HG02571 (cell line): ENCODE data around the gene ITIH1.

Experiments
- ATAC-seq: cut with Tn5 transposase; IDR thresholded peaks from one replicate; pipeline ENCODE4 v1.9.1; 2021; ENCODE audit warnings: mild to moderate bottlenecking, moderate library complexity; ENCODE audit not compliant: unreplicated experiment

ITIH1 gene

GRCh38 chr3:52813810-52814209 is 36.4 kb downstream of the ITIH1 start:
- no peak for ATAC-seq

GRCh38 chr3:52816199-52816598 is 38.8 kb downstream of the ITIH1 start:
- no peak for ATAC-seq

GRCh38 chr3:52816654-52817053 is 39.3 kb downstream of the ITIH1 start:
- no peak for ATAC-seq

GRCh38 chr3:52817221-52817620 is 39.8 kb downstream of the ITIH1 start:
- ATAC-seq: no peak

GRCh38 chr3:52817860-52818259 is 40.5 kb downstream of the ITIH1 start:
- ATAC-seq: no peak

GRCh38 chr3:52819936-52820335 is 42.5 kb downstream of the ITIH1 start:
- ATAC-seq: no peak

- ATAC-seq: no peak
Observed at GRCh38 chr3:52820736-52821135, 43.3 kb downstream of the ITIH1 start.

GRCh38 chr3:52822363-52822762 is 45.0 kb downstream of the ITIH1 start:
- no peak for ATAC-seq

GRCh38 chr3:52824037-52824436 is 46.6 kb downstream of the ITIH1 start:
- ATAC-seq: no peak

GRCh38 chr3:52827441-52827840 is 50.0 kb downstream of the ITIH1 start:
- no peak for ATAC-seq

GRCh38 chr3:52827866-52828376 is 50.5 kb downstream of the ITIH1 start:
- no peak for ATAC-seq

GRCh38 chr3:52829482-52829881 is 52.1 kb downstream of the ITIH1 start:
- no peak for ATAC-seq

- ATAC-seq: no peak
Observed at GRCh38 chr3:52829906-52830463, 52.6 kb downstream of the ITIH1 start.

GRCh38 chr3:52830535-52831258 is 53.3 kb downstream of the ITIH1 start, which contains the start of gene ITIH4:
TSS of gene ITIH4 (minus strand) at chr3:52830672. CDS start at chr3:52830642, 30 bp downstream.
- no peak for ATAC-seq

- ATAC-seq: no peak
Observed at GRCh38 chr3:52831500-52832301, 54.3 kb downstream of the ITIH1 start.

GRCh38 chr3:52833202-52833601 is 55.8 kb downstream of the ITIH1 start:
- no peak for ATAC-seq

- ATAC-seq: no peak
Observed at GRCh38 chr3:52834871-52835501, 57.6 kb downstream of the ITIH1 start, which contains the start of gene MUSTN1. TSS of gene MUSTN1 (minus strand) at chr3:52835019. CDS start at chr3:52834948, 71 bp downstream.

GRCh38 chr3:52835766-52836470 is 58.5 kb downstream of the ITIH1 start:
- no peak for ATAC-seq

GRCh38 chr3:52836471-52836845 is 59.1 kb downstream of the ITIH1 start:
- no peak for ATAC-seq

- ATAC-seq: no peak
Observed at GRCh38 chr3:52836986-52837385, 59.6 kb downstream of the ITIH1 start.
